HG03064 (cell line): ENCODE results near the gene R3HDM1.
"Not testable (repeated sequence)": the region's sequence is repeated elsewhere in the genome, so short reads cannot be mapped to it uniquely, and the experiment has no call there.

Source experiments
- ATAC-seq: cut with Tn5 transposase; IDR thresholded peaks from one replicate; pipeline ENCODE4 v1.9.1; 2021; ENCODE audit warnings: low read depth; ENCODE audit not compliant: unreplicated experiment

R3HDM1 gene

GRCh38 chr2:135531231-135532197, at the start of gene R3HDM1:
TSS of gene R3HDM1 (plus strand) at chr2:135531484. CDS start at chr2:135604846, 73,362 bp downstream.
- ATAC-seq, result peak; percentile 75

DNA sequence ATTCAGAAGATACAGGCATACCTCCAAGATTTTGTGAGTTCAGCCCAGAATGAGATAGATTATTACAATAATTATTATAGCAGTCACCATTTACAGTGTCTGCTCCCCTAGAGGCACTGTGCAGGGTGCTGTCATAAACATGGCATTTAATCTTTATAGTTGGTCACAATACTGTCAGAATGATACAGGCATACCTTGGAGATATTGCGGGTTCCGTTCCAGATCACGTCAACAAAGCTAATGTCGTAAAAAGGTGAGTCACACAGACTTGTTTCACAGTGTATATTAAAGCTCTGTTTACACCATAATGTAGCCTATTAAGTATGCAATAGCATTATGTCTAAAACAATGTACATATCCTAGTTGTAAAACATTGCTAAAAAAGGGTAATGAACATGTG, 45.8 kb upstream of the R3HDM1 start:
- no peak for ATAC-seq

DNA sequence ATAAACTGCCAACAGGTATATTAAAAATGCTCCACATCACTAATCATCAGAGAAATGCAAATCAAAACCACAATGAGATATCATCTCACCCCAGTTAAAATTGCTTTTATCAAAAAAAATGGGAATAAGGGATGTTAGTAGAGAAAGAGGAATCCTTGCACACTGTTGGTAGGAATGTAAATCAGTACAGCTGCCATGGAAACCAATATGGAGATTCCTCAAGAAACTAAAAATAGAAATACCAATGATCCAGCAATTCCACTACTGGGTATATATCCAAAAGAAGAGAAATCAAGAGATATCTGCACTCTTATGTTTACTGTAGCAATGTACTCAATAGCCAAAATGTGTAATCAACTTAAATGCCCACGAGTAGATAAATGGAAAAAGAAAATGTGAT, 40.9 kb upstream of the R3HDM1 start:
- no peak for ATAC-seq

GRCh38 chr2:135494503-135494902, 36.8 kb upstream of the R3HDM1 start:
- no peak for ATAC-seq

- no peak for ATAC-seq
These were observed 36.4 kb upstream of the R3HDM1 start for GRCh38 chr2:135494917-135495316.

DNA sequence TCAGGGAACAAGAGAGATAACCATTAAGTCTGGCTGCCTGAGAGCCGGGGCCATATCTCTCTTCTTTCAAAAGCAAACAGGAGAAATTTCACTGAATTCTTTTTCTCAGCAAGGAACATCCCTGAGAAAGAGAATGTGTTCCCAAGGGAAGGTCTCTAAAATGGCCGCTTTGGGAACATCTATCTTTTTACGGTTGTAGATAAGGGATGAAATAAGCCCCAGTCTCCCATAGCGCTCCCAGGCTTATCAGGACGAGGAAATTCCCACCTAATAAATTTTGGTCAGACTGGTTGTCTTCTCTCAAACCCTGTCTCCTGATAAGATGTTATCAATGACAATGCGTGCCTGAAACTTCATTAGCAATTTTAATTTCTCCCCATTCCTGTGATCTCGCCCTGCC, 32.7 kb upstream of the R3HDM1 start:
- ATAC-seq, result not testable (repeated sequence)

GRCh38 chr2:135504811-135505210, 26.5 kb upstream of the R3HDM1 start:
- ATAC-seq, result no peak

DNA sequence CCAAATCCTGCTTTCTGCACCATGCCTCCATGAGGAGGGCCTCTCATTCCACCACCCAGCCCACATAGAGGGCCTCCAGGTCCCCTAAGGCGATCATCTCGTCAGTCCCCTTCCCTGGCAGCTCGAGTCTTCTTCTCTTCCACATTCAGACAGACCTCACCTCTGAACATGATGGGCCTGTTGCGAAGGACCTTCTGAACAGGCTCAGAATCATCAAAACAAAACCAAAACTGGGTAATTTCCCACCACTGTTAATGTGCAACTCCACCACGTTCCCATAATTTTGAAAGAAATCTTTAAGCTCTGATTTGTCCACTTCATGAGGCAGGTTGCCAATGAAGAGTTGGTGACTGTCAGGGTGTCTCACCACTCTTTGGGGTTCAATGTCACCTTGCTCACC, 20.7 kb upstream of the R3HDM1 start:
- no peak for ATAC-seq

DNA sequence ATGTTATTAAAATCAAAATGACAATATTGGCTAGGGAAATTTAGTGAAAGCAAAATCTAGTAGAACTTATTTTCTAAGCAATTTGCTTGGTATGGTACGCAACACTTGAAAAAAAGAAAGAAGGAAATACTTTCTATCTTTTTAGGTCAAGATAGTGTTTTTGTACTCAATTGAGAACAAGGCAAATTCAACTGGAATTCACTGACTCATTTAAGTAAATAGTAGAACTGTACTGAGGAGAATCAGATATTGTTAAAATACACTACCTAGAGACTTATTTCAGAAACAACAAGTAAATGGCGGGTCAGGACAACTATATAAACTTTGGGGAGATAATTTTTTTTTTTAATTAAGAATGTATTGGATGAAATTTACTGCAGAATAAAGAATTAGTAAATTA, 19.2 kb upstream of the R3HDM1 start:
- no peak for ATAC-seq

GRCh38 chr2:135525786-135526185, 5.5 kb upstream of the R3HDM1 start:
- ATAC-seq, result no peak

- no peak for ATAC-seq
These were observed 3.3 kb upstream of the R3HDM1 start for GRCh38 chr2:135528006-135528405.

- peak; percentile 64 for ATAC-seq
These were observed 712 bp upstream of the R3HDM1 start, which contains the start of gene ZRANB3 for GRCh38 chr2:135530313-135531230. TSS of gene ZRANB3 (minus strand) at chr2:135531218.

DNA sequence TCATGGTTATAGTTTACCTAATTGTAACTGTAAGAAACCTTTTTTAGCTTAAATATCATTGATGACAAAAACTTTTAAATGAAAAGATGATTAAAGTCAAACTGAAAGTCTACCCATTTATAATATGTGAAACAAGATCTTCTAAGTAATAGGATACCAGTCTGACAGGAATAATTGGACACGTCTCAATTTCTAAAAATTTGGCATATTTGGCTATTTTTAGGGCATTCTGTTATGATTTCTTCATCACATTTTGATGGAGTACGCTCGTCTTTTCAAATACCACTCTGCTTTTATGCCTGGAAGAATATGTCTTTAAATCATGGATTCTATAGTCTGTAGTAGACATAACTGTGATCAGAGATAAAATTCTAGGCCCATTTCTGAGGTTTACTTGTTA, 1.3 kb downstream of the R3HDM1 start:
- ATAC-seq, result no peak

DNA sequence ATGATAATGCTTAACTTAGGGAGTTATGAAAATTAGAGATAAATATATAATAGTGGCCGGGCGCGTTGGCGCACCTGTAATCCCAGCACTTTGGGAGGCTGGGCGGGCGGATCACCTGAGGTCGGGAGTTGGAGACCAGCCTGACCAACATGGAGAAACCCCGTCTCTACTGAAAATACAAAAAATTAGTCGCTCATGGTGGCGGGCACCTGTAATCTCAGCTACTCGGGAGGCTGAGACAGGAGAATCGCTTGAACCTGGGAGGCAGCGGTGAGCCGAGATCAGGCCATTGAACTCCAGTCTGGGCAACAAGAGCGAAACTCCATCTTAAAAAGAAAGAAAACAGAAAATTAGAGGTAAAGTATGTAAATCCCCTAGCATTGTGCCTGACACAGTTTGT, 2.3 kb downstream of the R3HDM1 start:
- not testable (repeated sequence) for ATAC-seq

GRCh38 chr2:135546436-135546835, 15.2 kb downstream of the R3HDM1 start:
- ATAC-seq, result no peak

DNA sequence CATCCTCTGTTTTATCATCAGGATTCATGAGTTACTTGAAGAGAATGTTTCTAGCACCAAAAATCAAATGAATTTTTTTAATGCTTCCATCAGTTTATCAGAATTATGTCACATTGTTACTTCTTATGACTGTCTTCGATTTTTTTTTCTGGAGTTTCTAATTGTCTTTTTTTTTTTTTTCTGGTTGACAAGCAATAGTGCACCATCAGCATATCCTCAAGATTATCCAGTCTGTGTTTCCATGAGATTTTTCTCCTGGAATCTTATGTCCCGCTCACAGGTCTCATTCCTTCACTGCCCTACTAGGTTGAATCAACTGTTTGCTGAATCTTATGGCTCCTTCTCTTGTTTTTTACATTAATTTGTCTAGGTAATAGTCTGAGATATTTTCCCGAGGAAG, 16.0 kb downstream of the R3HDM1 start:
- ATAC-seq, result no peak

- no peak for ATAC-seq
These were observed 20.1 kb downstream of the R3HDM1 start for GRCh38 chr2:135551356-135551755.

DNA sequence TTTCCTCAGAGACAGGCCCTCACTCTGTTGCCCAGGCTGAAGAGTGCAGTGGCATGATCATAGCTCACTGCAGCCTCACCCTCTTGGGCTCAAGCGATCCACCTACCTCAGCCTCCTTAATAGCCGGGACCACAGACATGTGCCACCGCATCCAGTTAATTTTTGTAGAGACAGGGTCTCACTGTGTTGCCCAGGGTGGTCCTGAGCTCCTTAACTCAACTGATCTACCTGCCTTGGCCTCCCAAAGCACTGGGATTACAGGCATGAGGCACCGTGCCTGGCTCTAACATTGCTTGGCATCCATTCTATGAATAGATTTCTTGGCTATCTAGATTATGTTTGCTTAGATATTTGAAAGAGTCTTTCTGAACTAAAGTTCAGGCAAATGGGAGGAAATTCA, 21.6 kb downstream of the R3HDM1 start:
- ATAC-seq, result no peak

DNA sequence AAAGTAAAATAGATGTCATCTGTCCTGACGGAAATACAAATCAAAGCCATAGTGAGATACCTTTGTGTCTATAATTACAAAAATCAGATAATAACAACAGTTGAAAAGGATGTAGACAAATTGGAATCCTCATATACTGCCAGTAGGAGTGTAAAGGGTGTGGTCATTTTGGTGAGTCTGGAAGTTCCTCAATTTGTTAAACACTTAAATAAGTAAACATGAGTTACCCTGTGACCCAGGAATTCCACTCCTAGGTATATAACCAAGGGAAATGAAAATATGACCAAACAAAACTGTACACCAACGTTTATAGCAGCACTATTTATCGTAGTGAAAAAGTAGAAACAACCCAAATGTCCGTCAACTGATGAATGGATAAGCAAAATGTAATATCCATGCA, 24.0 kb downstream of the R3HDM1 start:
- ATAC-seq, result no peak

GRCh38 chr2:135557530-135557929, 26.2 kb downstream of the R3HDM1 start:
- ATAC-seq, result no peak

DNA sequence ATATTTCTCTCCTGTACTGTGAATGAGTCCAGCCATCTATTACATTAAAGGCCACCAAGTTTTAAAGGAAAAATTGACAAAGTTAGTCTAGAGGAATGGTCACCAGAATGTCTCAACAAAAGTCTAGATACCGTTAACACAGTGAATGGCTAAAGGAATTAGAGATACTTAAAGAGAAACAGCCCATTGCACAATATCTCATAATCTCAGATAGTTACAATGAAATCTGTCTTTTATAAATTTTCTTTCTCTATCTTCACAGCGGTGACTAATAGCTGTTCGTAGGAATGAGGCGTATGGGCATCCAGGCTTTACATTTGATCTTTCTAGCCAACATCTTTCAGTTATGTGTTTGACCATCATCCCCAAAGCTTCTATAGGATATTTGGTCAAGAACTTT, 30.6 kb downstream of the R3HDM1 start:
- no peak for ATAC-seq
